HFF-Myc (cell line): ENCODE data around the gene BUD23.
A peak's percentile ranks its signal among the peaks of the same experiment; 100 is the strongest.
"Not testable (repeated sequence)": the region's sequence is repeated elsewhere in the genome, so short reads cannot be mapped to it uniquely, and the experiment has no call there.

ENCODE experiments used
- DNase-seq: peaks from one replicate; pipeline ENCODE4 v3.0.0-alpha.2; 2011; ENCODE audit warnings: low read depth; ENCODE audit errors: extremely low read depth
- H3K4me3 ChIP-seq: replicated peaks from 2 replicates; pipeline ENCODE4 v1.5.1; 2011; ENCODE audit warnings: low read depth, mild to moderate bottlenecking, control low read depth, low read length
- CTCF ChIP-seq: IDR thresholded peaks from 2 replicates; pipeline ENCODE4 v1.5.1; 2012; ENCODE audit warnings: mild to moderate bottlenecking, low read depth, low read length, control low read depth; ENCODE audit errors: missing control alignments

The BUD23 gene

GRCh38 chr7:73652541-73652949 is 30.9 kb upstream of the BUD23 start:
- TF ChIP-seq CTCF = no peak
- H3K4me3 ChIP-seq = no peak overlapping the region
- DNase-seq = no peak

GRCh38 chr7:73655309-73655708 is 28.1 kb upstream of the BUD23 start:
- not testable (repeated sequence) for H3K4me3 ChIP-seq, DNase-seq

- no peak overlapping the region for H3K4me3 ChIP-seq
- TF ChIP-seq CTCF = no peak
- DNase-seq = no peak
These were observed 23.4 kb upstream of the BUD23 start for GRCh38 chr7:73659983-73660382.

GRCh38 chr7:73660594-73660993 is 22.8 kb upstream of the BUD23 start:
- not testable (repeated sequence) for DNase-seq, H3K4me3 ChIP-seq

GRCh38 chr7:73663033-73663432 is 20.4 kb upstream of the BUD23 start:
- no peak for TF ChIP-seq CTCF
- H3K4me3 ChIP-seq = no peak overlapping the region
- DNase-seq = no peak

- peak; percentile 50 for TF ChIP-seq CTCF
- DNase-seq = peak; percentile 42
- peak within 1 kb of the TSS; percentile 50 for H3K4me3 ChIP-seq
These were observed 15.9 kb upstream of the BUD23 start, which contains the start of gene VPS37D for GRCh38 chr7:73667344-73668102. Gene VPS37D (plus strand): TSS chr7:73667831. CDS start chr7:73667959, 128 bp downstream.

- no peak for DNase-seq
- TF ChIP-seq CTCF = no peak
These were observed 15.1 kb upstream of the BUD23 start for GRCh38 chr7:73668103-73668885.

More at GRCh38 chr7:73668103-73668885, 15.1 kb upstream of the BUD23 start:
- H3K4me3 ChIP-seq = peak overlapping the region; percentile 50
